Neural cell (in vitro differentiated cells): ENCODE measurements around the gene DOK5.

Source experiments
- MXI1 ChIP-seq: fragments of 450-650 bp; conservative IDR thresholded peaks from 2 replicates; pipeline ENCODE4 v1.6.1; 2014; ENCODE audit warnings: antibody characterized with exemption, mild to moderate bottlenecking; ENCODE audit not compliant: poor library complexity, severe bottlenecking
- RAD21 ChIP-seq: fragments of 450-650 bp; conservative IDR thresholded peaks from 2 replicates; pipeline ENCODE4 v1.6.1; 2014; ENCODE audit warnings: antibody characterized with exemption, mild to moderate bottlenecking, moderate library complexity
- TF ChIP-seq, protein P1 (sequence below): fragments of 450-650 bp; IDR thresholded peaks from 2 replicates; pipeline ENCODE4 v1.5.1; 2014; ENCODE audit warnings: antibody characterized with exemption, mild to moderate bottlenecking, moderate library complexity; ENCODE audit not compliant: poor library complexity, severe bottlenecking

DNA sequence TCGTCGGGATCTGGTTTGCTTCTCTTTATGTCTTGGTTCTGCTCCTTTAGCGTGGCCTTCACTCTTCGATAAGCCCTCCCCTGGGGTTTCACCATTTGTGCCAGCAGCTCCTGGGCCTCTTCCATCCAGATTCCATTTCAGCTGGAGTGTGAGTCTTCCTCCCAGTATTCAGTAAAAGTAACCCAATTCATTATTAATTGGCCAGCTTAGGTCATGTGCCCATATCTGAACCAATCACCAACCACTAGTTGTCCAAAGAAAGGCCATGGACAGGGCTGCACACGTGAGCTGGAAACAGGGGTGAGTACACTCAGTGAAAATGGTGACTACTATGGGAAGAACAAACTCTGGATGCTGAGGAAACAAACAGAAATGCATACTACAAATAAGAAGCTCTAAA, 2.8 kb upstream of the DOK5 start:
- TF ChIP-seq, protein P1, sequence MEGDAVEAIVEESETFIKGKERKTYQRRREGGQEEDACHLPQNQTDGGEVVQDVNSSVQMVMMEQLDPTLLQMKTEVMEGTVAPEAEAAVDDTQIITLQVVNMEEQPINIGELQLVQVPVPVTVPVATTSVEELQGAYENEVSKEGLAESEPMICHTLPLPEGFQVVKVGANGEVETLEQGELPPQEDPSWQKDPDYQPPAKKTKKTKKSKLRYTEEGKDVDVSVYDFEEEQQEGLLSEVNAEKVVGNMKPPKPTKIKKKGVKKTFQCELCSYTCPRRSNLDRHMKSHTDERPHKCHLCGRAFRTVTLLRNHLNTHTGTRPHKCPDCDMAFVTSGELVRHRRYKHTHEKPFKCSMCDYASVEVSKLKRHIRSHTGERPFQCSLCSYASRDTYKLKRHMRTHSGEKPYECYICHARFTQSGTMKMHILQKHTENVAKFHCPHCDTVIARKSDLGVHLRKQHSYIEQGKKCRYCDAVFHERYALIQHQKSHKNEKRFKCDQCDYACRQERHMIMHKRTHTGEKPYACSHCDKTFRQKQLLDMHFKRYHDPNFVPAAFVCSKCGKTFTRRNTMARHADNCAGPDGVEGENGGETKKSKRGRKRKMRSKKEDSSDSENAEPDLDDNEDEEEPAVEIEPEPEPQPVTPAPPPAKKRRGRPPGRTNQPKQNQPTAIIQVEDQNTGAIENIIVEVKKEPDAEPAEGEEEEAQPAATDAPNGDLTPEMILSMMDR: no peak
- TF ChIP-seq MXI1: no peak
- no peak for TF ChIP-seq RAD21
